Neural cell (in vitro differentiated cells): ENCODE measurements around the gene PTPRT.

Experiments used
- EZH2 ChIP-seq: fragments of 200-600, 300-800 bp; shearing (Covaris generic), sonication (generic); IDR thresholded peaks from 2 replicates; pipeline ENCODE4 v1.6.1; 2014; ENCODE audit warnings: antibody characterized with exemption, low read length, borderline replicate concordance, mild to moderate bottlenecking; ENCODE audit not compliant: insufficient read depth, poor library complexity, severe bottlenecking
- TAF1 ChIP-seq: IDR thresholded peaks from 2 replicates; pipeline ENCODE4 v1.6.1; 2012; ENCODE audit warnings: low read depth
- TF ChIP-seq, protein P1 (sequence below): fragments of 450-650 bp; IDR thresholded peaks from 2 replicates; pipeline ENCODE4 v1.5.1; 2014; ENCODE audit warnings: antibody characterized with exemption, mild to moderate bottlenecking, moderate library complexity; ENCODE audit not compliant: poor library complexity, severe bottlenecking

DNA sequence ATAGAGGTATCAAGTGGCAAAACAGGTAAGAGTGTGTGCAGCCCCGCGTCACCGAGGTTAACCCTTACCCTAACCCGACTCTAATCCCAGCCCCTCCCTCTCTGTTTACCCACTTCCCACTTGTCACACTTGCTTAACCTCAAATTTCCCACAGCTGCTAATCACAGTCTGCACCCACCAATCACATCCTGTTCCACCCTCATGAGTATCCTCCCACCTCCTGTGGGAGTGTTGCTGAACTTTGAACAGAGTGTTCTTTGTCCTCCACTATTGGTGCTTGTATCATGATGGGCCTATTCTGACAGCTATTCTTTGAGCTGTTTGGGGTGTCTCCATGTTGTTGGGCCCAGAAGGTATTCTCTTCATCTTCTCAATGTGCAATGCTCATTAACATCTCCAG is 487.8 kb downstream of the PTPRT start:
- TF ChIP-seq EZH2: no peak
- TF ChIP-seq TAF1: no peak
- TF ChIP-seq, protein P1, sequence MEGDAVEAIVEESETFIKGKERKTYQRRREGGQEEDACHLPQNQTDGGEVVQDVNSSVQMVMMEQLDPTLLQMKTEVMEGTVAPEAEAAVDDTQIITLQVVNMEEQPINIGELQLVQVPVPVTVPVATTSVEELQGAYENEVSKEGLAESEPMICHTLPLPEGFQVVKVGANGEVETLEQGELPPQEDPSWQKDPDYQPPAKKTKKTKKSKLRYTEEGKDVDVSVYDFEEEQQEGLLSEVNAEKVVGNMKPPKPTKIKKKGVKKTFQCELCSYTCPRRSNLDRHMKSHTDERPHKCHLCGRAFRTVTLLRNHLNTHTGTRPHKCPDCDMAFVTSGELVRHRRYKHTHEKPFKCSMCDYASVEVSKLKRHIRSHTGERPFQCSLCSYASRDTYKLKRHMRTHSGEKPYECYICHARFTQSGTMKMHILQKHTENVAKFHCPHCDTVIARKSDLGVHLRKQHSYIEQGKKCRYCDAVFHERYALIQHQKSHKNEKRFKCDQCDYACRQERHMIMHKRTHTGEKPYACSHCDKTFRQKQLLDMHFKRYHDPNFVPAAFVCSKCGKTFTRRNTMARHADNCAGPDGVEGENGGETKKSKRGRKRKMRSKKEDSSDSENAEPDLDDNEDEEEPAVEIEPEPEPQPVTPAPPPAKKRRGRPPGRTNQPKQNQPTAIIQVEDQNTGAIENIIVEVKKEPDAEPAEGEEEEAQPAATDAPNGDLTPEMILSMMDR: no peak
